ENCODE measurements around the gene LAMTOR2. TPM values are rescaled to one million over a fixed set of nuclear protein-coding genes. Genes with fewer than 3 reads are reported as not detected.
A peak's percentile ranks its signal among the peaks of the same experiment; 100 is the strongest.

The LAMTOR2 gene
- total and polyA plus RNA-seq, 2 of the 4 experiments (the other 2 are of a cell fraction) = 50.0 to 89.0 TPM

DNA sequence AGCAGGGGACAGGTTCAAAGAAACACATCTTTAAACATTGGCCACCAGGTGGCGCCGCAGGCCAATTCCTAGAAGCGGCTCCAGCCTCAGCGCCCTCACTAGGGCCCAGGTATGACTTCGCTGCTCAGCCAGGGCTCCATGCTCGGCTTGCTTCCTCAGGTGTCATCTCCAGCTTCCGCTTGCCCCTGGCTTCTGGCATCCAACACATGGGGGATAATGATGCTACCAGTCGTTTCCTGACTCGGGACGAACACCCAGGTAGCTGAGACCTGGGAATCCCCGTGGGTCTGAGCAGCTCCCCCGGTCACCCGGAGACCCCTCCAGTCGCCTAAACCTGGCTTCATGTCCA is 36.2 kb downstream of the LAMTOR2 start:
- peak overlapping the region; percentile 12 for H2AFZ ChIP-seq (replicated peaks; ENCODE audit: low read length, poor library complexity)
- H3K27me3 ChIP-seq (ENCODE audit: control insufficient read depth, insufficient read depth, low read length) = no peaks in the 10 kb centered on the region
- dilution Hi-C loops (cut with HindIII; ENCODE audit: low sequenced_read_pairs, unreplicated experiment) = no loop called here
- no peaks in the 10 kb centered on the region for H3K9me3 ChIP-seq (ENCODE audit: control insufficient read depth, insufficient read depth, low read length)
- no peak overlapping the region for H4K5ac ChIP-seq (ENCODE audit: low read depth, low read length)
- H3K4me2 ChIP-seq (ENCODE audit: low read depth, low read length) = no peak overlapping the region
- no peak overlapping the region for H2BK5ac ChIP-seq (ENCODE audit: low read depth, low read length, poor library complexity, severe bottlenecking)
- 54% methylated on average over 6 of the region's 14 CpGs; no CpG with 5 or more reads in 1 of the 2 experiments for WGBS, 2 experiments (ENCODE audit: extremely low coverage in 2 of 2, insufficient read length in 1 of 2)
- peak overlapping the region; percentile 71 for H2AK9ac ChIP-seq (replicated peaks; ENCODE audit: low read depth, low read length, poor library complexity)
- H4K91ac ChIP-seq (ENCODE audit: insufficient read depth, low read depth, low read length) = no peak overlapping the region
- peaks cover 7% of the 10 kb centered on the region for H3K4me1 ChIP-seq (ENCODE audit: control insufficient read depth, insufficient read depth, low read length)
- no peaks in the 10 kb centered on the region for H3K9me1 ChIP-seq (ENCODE audit: insufficient read depth, low read length)
- H2BK120ac ChIP-seq (ENCODE audit: low read depth, low read length) = no peak overlapping the region
- H3K9ac ChIP-seq (ENCODE audit: low read depth, low read length) = no peak overlapping the region
- peak; percentile 90 for ATAC-seq (ENCODE audit: low read depth)
- H3K79me1 ChIP-seq (ENCODE audit: low read depth in 1 of 2, low read length in 2 of 2) = peaks cover 4 to 46% of the 10 kb centered on the region in 2 experiments
- H3K18ac ChIP-seq (ENCODE audit: low read depth, low read length) = no peak overlapping the region
- BruUV-seq (replicated peaks) = no TSS peak
- no peak overlapping the region for H3K4me3 ChIP-seq (ENCODE audit: insufficient read depth, low read depth, low read length)
- peak; percentile 71 for DNase-seq
- ChIA-PET CTCF (interaction anchor here (0.6 to 1.6 kb wide), 8 partner anchors 9 to 135 kb away, joined by 3 to 6 read pairs (median 4); no protein-coding TSS in a partner anchor), POLR2A (ENCODE audit: unreplicated experiment) (no interaction called here)
- no peak overlapping the region for H3K56ac ChIP-seq (ENCODE audit: extremely low read depth, insufficient read depth, low read length)
- peak; percentile 82 for TF ChIP-seq SMC3 (IDR thresholded peaks at IDR 0.05; ENCODE audit: low read depth, low read length)
- no peak for TF ChIP-seq MAZ (IDR thresholded peaks at IDR 0.05; ENCODE audit: borderline replicate concordance, low read depth, low read length)
- TF ChIP-seq RCOR1 (IDR thresholded peaks at IDR 0.05; ENCODE audit: insufficient replicate concordance, low read length) = no peak
- no peak for TF ChIP-seq RFX5 (IDR thresholded peaks at IDR 0.05; ENCODE audit: low read depth, low read length)
- no peak for TF ChIP-seq CEBPB (IDR thresholded peaks at IDR 0.05; ENCODE audit: low read depth, low read length)
- peak; percentile 91 for TF ChIP-seq RAD21 (IDR thresholded peaks at IDR 0.05; ENCODE audit: low read length)
- TF ChIP-seq, protein P1, sequence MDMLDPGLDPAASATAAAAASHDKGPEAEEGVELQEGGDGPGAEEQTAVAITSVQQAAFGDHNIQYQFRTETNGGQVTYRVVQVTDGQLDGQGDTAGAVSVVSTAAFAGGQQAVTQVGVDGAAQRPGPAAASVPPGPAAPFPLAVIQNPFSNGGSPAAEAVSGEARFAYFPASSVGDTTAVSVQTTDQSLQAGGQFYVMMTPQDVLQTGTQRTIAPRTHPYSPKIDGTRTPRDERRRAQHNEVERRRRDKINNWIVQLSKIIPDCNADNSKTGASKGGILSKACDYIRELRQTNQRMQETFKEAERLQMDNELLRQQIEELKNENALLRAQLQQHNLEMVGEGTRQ (IDR thresholded peaks at IDR 0.05; ENCODE audit: low read depth, low read length) = no peak
- TF ChIP-seq, protein P2, sequence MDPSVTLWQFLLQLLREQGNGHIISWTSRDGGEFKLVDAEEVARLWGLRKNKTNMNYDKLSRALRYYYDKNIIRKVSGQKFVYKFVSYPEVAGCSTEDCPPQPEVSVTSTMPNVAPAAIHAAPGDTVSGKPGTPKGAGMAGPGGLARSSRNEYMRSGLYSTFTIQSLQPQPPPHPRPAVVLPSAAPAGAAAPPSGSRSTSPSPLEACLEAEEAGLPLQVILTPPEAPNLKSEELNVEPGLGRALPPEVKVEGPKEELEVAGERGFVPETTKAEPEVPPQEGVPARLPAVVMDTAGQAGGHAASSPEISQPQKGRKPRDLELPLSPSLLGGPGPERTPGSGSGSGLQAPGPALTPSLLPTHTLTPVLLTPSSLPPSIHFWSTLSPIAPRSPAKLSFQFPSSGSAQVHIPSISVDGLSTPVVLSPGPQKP (IDR thresholded peaks at IDR 0.05; ENCODE audit: borderline replicate concordance, low read depth, low read length) = no peak
- TF ChIP-seq MXI1 (IDR thresholded peaks at IDR 0.05; ENCODE audit: borderline replicate concordance, low read depth, low read length) = no peak
- no peak for TF ChIP-seq POLR2A (IDR thresholded peaks at IDR 0.05; ENCODE audit: low read depth, low read length)
- no peak for TF ChIP-seq CHD1 (IDR thresholded peaks at IDR 0.05; ENCODE audit: low read depth, low read length)
- TF ChIP-seq BHLHE40 (IDR thresholded peaks at IDR 0.05; ENCODE audit: low read depth, low read length) = no peak
- TF ChIP-seq, protein P3, sequence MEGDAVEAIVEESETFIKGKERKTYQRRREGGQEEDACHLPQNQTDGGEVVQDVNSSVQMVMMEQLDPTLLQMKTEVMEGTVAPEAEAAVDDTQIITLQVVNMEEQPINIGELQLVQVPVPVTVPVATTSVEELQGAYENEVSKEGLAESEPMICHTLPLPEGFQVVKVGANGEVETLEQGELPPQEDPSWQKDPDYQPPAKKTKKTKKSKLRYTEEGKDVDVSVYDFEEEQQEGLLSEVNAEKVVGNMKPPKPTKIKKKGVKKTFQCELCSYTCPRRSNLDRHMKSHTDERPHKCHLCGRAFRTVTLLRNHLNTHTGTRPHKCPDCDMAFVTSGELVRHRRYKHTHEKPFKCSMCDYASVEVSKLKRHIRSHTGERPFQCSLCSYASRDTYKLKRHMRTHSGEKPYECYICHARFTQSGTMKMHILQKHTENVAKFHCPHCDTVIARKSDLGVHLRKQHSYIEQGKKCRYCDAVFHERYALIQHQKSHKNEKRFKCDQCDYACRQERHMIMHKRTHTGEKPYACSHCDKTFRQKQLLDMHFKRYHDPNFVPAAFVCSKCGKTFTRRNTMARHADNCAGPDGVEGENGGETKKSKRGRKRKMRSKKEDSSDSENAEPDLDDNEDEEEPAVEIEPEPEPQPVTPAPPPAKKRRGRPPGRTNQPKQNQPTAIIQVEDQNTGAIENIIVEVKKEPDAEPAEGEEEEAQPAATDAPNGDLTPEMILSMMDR (conservative IDR thresholded peaks at IDR 0.05; ENCODE audit: low read depth, low read length) = peak; percentile 84
- no peak for TF ChIP-seq FOS (IDR thresholded peaks at IDR 0.05; ENCODE audit: low read depth, low read length)
- TF ChIP-seq NFE2L2 (IDR thresholded peaks at IDR 0.05; ENCODE audit: low read depth, low read length) = no peak
- TF ChIP-seq MAFK (IDR thresholded peaks at IDR 0.05; ENCODE audit: low read depth, low read length) = no peak
- no peak overlapping the region for H3K23ac ChIP-seq (ENCODE audit: low read depth, low read length)
- no peak overlapping the region for H3K4ac ChIP-seq (ENCODE audit: low read depth, low read length)
- H4K20me1 ChIP-seq (ENCODE audit: insufficient read depth, low read length) = peaks cover 13% of the 10 kb centered on the region; the same call in 1 of the 2 replicates
- H3K14ac ChIP-seq (replicated peaks; ENCODE audit: low read depth, low read length) = no peak overlapping the region
- no peak overlapping the region for H4K8ac ChIP-seq (ENCODE audit: low read depth in 2 of 2, low read length in 2 of 2)
- no peak overlapping the region for H3K27ac ChIP-seq (ENCODE audit: insufficient read depth, low read length)
- no peak overlapping the region for H2BK20ac ChIP-seq (ENCODE audit: low read depth, low read length)
- in situ Hi-C loops (cut with MboI; ENCODE audit: low sequenced_read_pairs) = loop anchor here (5.0 kb wide), 1 partner anchor 131 kb away; no protein-coding TSS in a partner anchor
- intact Hi-C loops (cut with micrococcal nuclease) = loop anchor here (1.0 to 10.0 kb wide), 3 partner anchors 39 to 224 kb away; no protein-coding TSS in a partner anchor
- H3K36me3 ChIP-seq (ENCODE audit: control insufficient read depth, insufficient read depth, low read length) = peaks cover 6% of the 10 kb centered on the region; the same call in 1 of the 2 replicates
- no peak overlapping the region for H2AK5ac ChIP-seq (ENCODE audit: low read depth, low read length)
- no peak overlapping the region for H2BK15ac ChIP-seq (ENCODE audit: low read depth, low read length)
